Activated naive CD8-positive, alpha-beta T cell treated with anti-CD3 and anti-CD28 coated beads, Interleukin-2, amount 50 U/mL, for 24 hours (primary cell): ENCODE measurements around the gene OPALIN.

Experiments
- ATAC-seq: fragments of 150-1000 bp; cut with Tn5 transposase; one replicate; pipeline ENCODE4 v1.10.0; 2021
- DNase-seq: peaks from one replicate; pipeline ENCODE4 v3.0.0; 2021
- H3K27ac Mint-ChIP-seq: one replicate; pipeline ENCODE4 v1.8.0; 2021; ENCODE audit warnings: mild to moderate bottlenecking, mixed read lengths
- H3K27me3 Mint-ChIP-seq: one replicate; pipeline ENCODE4 v1.8.0; 2021; ENCODE audit warnings: mixed read lengths
- H3K36me3 Mint-ChIP-seq: one replicate; pipeline ENCODE4 v1.8.0; 2021; ENCODE audit warnings: low read depth, mixed read lengths
- H3K4me1 Mint-ChIP-seq: one replicate; pipeline ENCODE4 v1.8.0; 2021; ENCODE audit warnings: mixed read lengths
- H3K4me3 Mint-ChIP-seq: one replicate; pipeline ENCODE4 v1.8.0; 2021; ENCODE audit warnings: mild to moderate bottlenecking, moderate library complexity, mixed read lengths
- H3K9me3 Mint-ChIP-seq: one replicate; pipeline ENCODE4 v1.8.0; 2021; ENCODE audit warnings: mixed read lengths

OPALIN gene, protein sequence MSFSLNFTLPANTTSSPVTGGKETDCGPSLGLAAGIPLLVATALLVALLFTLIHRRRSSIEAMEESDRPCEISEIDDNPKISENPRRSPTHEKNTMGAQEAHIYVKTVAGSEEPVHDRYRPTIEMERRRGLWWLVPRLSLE

DNA sequence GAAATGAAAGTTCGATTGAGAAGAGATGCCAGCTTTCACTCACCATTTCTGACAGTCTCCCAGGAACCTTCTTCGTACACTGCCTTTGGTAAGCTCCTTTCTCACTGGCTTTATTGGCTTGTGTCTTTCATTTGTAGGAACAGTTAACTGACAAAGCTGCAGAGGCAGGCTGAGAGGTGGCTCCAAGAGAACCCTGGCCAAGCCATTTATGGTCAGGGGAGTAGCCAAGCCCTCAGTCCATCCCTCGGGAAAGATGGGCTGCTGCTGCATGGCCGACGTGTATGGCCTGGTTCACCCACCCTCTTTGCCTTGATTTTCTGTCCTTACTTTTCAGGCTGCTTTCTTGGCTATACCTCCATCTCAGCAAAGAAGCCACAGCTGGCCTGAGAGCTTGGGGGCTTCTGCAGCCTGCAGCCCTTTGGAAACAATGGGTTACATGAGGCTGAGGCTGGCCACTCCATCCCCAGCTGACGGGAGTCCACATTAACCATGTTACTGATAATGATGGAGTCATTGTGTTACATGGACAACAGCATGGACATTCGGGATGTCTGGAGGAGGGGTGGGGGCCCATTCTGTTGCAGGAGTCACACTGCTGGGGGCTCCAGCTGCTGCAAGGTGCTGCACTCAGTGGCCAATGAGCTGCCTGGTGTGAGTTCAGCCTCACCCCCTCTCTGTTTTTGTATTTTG, at the start of gene OPALIN:
TSS of gene OPALIN (minus strand) at position 152 of the 690 bp plus-strand sequence. CDS start at position 46, 106 bp downstream.
- H3K27me3 Mint-ChIP-seq: peaks cover 9% of the 10 kb centered on the region
- ATAC-seq (no peak), DNase-seq (no peak)
- no peaks in the 10 kb centered on the region for H3K9me3 Mint-ChIP-seq
- no peak within 1 kb of the TSS for H3K27ac Mint-ChIP-seq
- H3K36me3 Mint-ChIP-seq: no peaks in the 10 kb centered on the region
- no peak within 1 kb of the TSS for H3K4me3 Mint-ChIP-seq
- H3K4me1 Mint-ChIP-seq: no peaks in the 10 kb centered on the region

DNA sequence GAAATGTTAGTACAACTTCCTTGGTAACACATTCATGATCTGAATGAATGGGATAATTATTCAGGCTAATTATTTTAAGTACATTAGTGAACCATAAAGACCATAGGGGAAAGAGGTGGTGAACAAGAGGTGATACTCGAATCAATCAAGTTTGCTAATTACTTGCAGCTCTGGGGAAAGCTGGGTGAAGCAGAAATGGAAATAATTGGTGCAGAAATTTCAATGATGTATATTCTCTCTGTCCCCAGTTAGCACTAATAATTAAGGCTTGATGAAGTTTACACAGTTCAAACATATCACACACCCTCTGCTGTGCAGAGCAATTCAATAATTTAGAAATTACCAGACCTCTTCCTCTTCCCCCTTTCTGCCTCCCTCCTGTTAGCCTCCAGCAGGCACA, 49.4 kb upstream of the OPALIN start:
- no peak overlapping the region for H3K27ac Mint-ChIP-seq
- no peaks in the 10 kb centered on the region for H3K4me1 Mint-ChIP-seq

DNA sequence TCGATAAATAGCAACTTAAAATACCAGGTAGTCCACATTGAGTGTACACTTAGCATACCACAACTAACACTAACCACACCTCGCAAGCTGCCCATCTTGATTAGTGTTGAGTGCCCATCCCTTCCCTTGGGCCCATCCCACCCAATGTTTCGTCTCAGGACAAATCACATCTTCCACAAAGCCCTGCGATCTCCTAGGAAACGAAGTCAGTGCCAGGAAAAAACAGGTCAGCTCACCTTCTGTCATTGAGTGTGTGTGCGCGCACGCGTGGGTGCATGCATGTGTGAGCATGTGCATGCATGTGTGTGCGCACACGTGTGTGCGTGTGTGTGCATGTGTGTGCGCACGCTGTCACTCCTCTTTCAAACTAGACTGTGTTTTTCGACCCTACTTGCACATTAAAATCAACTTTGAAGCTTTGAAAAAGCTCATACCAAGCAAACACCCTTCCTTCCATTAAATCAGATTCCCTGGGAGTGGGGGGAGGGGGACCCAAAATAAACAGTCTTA, 48.8 kb upstream of the OPALIN start:
- H3K27me3 Mint-ChIP-seq: peaks cover 15% of the 10 kb centered on the region
- no peak overlapping the region for H3K27ac Mint-ChIP-seq
- no peak for DNase-seq
- H3K36me3 Mint-ChIP-seq: no peaks in the 10 kb centered on the region
- no peaks in the 10 kb centered on the region for H3K9me3 Mint-ChIP-seq
- no peaks in the 10 kb centered on the region for H3K4me1 Mint-ChIP-seq
- H3K4me3 Mint-ChIP-seq: no peak overlapping the region
- ATAC-seq: no peak

More for the DNA sequence above, 49.4 kb upstream of the OPALIN start:
- no peak overlapping the region for H3K4me3 Mint-ChIP-seq
- H3K36me3 Mint-ChIP-seq: no peaks in the 10 kb centered on the region
- no peaks in the 10 kb centered on the region for H3K9me3 Mint-ChIP-seq
- H3K27me3 Mint-ChIP-seq: peaks cover 20% of the 10 kb centered on the region
- DNase-seq (no peak), ATAC-seq (no peak)

DNA sequence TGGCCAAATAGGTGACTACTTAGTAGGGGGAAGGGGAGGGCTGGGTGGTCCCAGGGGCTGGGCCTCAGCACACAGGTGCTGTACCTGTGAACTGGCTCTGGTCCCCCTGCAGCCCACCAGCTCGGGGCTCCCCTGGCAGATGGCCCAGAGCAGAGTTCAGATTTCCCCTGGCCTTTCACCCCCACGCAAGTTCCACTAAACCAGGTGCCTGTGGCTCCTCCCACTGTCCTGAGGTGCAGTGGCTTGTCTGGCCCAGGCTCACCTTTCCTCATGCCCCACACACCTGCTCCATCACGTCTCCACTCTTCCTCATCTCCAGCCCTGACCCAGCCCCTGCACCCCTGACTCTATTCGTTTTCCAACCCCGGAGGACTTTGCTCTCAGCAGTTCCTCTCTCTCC, 47.3 kb upstream of the OPALIN start:
- ATAC-seq (no peak), DNase-seq (no peak)
- Mint-ChIP-seq H3K9me3 (no peaks in the 10 kb centered on the region), H3K4me3 (no peak overlapping the region), H3K27me3 (peaks cover 15% of the 10 kb centered on the region), H3K36me3 (no peaks in the 10 kb centered on the region), H3K27ac (no peak overlapping the region), H3K4me1 (no peaks in the 10 kb centered on the region)

DNA sequence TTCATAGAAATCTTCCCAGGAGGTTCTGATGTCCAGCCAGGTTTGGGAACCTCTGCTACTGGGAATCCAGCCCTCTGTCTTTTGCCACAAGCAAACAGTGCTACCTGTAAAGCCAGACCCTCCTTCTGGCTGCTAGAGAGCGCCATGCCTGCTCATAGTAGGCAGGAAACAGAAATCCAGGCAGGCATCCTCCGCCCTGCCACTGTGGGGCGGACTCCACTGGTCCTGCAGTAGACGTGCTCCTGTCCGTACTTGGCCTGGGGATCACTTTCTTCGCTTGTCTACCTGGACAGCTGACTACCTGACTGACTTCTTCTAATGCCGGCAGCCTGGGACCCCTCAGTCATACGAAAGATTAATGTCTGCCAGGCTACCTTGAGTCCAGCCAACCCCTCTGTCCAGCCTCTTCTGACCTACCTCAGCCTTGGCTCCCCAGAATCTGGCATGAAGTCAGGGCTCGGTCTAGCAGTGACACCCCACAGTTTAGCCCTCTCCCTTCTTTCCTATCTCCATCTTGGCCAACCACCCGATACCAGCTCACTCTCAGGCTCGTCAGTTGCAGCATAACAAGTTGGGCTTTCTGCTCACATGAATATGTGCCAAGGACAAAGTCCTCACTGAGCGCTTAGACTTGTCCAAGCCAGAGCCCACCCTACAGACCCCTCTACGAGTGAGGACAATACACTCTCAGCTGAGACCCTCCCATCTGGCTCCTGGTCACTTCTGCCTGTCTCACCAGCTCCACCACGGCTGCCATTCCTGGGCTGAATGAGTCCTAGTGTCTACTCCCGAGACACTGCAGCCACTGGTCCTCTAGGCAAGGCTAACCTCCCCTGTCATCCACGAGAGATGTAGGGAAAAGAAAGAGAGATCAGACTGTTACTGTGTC, 43.9 kb upstream of the OPALIN start:
- ATAC-seq: no peak

DNA sequence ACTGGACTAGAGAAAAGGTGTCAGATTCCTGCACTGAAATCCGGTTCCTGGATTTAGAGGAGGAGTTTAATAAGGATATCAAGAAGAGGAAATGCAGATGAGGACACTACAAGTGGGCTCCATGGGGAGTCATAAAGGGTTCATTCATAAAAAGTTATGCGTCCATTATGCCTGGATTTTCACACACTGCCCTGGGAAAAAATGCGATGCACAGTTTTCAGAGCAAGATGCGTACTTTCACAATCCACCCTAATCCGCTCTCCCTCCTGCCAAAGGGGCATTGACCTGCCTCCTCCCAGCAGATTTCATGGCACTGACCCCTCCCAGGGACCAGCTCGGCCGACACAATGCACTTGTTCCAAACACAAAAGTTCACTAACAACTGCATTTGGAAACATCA, 42.2 kb upstream of the OPALIN start:
- ATAC-seq (no peak), DNase-seq (no peak)
- Mint-ChIP-seq H3K36me3 (no peaks in the 10 kb centered on the region), H3K27me3 (peaks cover 16% of the 10 kb centered on the region), H3K27ac (no peak overlapping the region), H3K9me3 (no peaks in the 10 kb centered on the region), H3K4me1 (peaks cover 1% of the 10 kb centered on the region), H3K4me3 (no peak overlapping the region)

More for the DNA sequence above, 43.9 kb upstream of the OPALIN start:
- Mint-ChIP-seq H3K36me3 (no peaks in the 10 kb centered on the region), H3K4me1 (no peaks in the 10 kb centered on the region), H3K27ac (no peak overlapping the region), H3K27me3 (peaks cover 17% of the 10 kb centered on the region), H3K4me3 (no peak overlapping the region), H3K9me3 (no peaks in the 10 kb centered on the region)
- no peak for DNase-seq

DNA sequence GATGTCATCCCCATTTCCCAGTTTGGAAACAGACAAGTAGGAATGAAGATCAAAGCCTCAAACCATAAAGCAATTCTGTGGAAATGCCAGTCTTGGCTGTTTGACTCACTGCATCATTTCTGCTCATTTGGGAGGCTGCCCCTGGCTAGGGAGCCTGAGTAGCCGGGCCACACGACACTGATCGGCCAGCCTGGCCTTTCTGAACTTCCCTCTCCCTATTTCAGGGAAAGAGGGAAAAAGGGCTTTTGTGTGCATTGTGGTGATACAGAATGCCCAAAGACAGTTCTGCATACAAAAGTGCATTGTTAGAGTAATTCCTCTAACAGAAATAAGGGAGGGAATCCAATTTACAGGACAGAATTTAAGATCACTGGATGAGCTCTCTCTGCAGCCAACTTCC, 41.7 kb upstream of the OPALIN start:
- no peak for ATAC-seq
- Mint-ChIP-seq H3K9me3 (no peaks in the 10 kb centered on the region), H3K4me1 (peaks cover 2% of the 10 kb centered on the region), H3K27me3 (peaks cover 14% of the 10 kb centered on the region), H3K36me3 (no peaks in the 10 kb centered on the region), H3K4me3 (no peak overlapping the region), H3K27ac (no peak overlapping the region)
- no peak for DNase-seq

DNA sequence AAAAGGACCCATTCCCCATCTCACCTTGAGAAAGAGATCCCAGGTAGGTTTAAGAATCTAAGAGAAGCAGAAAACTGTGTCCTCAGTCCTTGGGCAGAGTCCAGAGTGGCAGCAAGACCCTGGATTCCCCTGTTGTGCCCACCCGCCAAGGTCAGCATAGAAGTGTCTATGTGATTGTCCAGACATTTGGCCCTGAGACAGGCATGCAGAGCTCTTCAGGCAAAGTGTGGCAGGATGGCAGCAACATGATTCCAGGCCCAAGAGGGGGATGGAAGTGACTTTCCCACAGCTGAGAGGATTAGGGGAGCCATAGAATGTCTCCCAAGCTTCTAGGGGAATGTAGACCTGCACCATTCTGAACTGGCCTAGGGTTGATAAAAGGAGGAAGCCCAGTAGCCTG, 39.1 kb upstream of the OPALIN start:
- Mint-ChIP-seq H3K27ac (no peak overlapping the region), H3K36me3 (no peaks in the 10 kb centered on the region)
- ATAC-seq: no peak

DNA sequence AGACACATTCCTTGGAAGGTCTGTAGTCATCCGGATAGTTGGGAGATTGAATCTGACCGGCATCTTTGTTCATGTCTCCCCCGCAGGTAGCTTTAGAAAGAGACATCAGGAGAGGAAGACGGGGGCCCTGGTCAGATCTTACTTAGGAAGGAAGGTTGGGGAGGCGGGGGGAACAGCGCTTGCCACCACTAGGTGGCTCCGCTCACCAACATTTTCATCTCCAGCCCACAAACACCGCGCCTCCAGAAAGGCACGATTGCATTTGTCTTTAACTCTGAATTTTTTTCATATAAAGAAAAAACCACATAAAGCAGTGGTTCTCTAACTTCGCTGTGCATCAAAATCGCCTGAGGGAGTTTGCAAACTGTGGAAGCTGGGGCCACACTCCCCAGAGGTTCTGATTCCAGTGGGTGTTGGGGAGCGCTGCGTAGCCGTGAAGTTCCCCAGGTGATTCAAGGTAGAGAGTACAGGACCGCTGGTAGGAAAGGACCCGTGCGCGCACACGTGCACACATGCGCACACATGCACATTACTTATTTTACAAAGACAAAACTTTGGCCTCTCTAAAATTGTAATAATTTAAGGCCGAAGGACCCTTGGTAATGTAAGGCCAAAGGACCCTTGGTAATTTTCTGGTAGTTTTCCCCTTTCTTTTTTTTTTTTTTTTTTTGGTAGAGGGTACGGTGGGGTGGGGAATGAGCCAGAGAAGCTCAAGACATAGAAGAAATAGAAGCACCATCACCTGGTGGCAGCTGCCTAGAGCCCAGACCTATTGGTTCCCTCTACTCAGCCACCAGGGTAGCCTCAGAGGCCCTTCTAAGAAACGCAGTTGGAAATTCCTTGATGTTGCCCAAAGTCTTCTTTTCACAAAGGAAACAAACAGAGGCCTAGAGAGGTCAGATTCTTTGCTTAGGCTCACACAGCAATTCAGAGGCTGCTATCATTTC, 37.4 kb upstream of the OPALIN start:
- peaks cover 14% of the 10 kb centered on the region for H3K27me3 Mint-ChIP-seq
- DNase-seq: peak; percentile 64
- no peak overlapping the region for H3K27ac Mint-ChIP-seq
- peak; percentile 78 for ATAC-seq
- H3K36me3 Mint-ChIP-seq: no peaks in the 10 kb centered on the region
- H3K4me1 Mint-ChIP-seq: peaks cover 2% of the 10 kb centered on the region
- no peaks in the 10 kb centered on the region for H3K9me3 Mint-ChIP-seq
- no peak overlapping the region for H3K4me3 Mint-ChIP-seq

More for the DNA sequence above, 39.1 kb upstream of the OPALIN start:
- peaks cover 14% of the 10 kb centered on the region for H3K27me3 Mint-ChIP-seq
- no peaks in the 10 kb centered on the region for H3K9me3 Mint-ChIP-seq
- DNase-seq: no peak
- H3K4me3 Mint-ChIP-seq: no peak overlapping the region
- H3K4me1 Mint-ChIP-seq: peaks cover 2% of the 10 kb centered on the region

DNA sequence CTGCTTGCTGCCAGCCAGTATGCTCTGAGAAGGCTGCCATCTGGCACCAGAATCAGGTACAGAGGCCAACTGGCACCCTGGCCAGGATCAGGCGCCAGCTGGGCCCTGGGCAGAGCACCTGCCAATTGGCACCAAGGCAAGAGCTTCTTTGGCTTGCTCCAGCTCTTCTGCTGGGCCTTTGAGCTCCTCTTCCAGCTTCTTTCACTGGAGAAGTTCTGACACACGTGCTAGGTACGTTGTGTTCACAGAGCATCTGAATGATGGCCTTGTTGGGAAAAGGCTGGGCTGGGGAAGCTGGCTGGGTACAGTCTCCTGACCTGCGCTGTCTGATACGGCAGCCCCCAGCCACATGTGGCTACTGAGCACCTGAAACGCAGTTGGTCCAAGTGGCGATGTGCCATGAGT, 31.7 kb upstream of the OPALIN start:
- no peak for DNase-seq
- Mint-ChIP-seq H3K4me1 (no peaks in the 10 kb centered on the region), H3K36me3 (no peaks in the 10 kb centered on the region), H3K27me3 (peaks cover 11% of the 10 kb centered on the region), H3K4me3 (no peak overlapping the region), H3K9me3 (no peaks in the 10 kb centered on the region), H3K27ac (no peak overlapping the region)
- no peak for ATAC-seq

DNA sequence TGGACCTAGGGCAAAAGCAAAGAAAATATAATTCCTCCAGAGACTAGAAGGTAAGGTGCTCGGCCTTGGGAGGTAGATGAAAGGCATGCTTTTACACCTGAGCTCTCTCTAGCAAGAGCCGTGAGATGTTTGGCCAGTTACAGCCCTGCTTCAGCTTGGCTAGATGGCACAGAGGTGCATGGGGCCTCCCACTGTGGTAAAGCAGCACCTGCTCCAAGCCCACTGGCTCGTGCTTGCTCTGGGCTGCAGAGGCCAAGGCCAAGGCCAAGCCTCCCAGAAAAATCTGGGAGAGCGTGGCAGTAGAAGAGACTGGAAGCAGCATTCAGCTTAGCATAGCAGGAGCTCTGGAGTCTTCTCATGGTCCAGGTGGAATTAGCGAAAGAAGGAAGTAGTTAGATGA, 31.0 kb upstream of the OPALIN start:
- Mint-ChIP-seq H3K27ac (no peak overlapping the region), H3K4me3 (no peak overlapping the region), H3K36me3 (no peaks in the 10 kb centered on the region), H3K4me1 (no peaks in the 10 kb centered on the region), H3K27me3 (peaks cover 11% of the 10 kb centered on the region), H3K9me3 (no peaks in the 10 kb centered on the region)
- ATAC-seq (no peak), DNase-seq (no peak)

DNA sequence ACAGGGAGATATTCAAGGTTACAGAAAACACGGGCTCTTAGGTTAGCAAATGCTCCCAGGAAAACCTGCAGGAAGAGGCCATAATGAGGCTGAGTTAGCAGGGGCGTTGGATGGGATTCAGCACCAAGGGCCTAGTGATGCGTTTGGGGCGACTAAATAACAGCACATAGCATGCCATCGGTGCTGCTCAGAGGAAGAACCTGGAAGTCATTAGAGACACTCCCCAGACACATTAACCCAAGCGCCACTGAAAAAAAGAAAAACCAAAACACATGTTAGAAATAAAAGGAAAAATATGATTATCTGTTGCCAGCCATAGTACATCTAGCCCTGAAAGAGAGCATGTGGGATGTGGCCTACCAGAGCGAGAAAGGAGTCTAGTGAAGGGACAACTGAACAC, 28.8 kb upstream of the OPALIN start:
- H3K4me3 Mint-ChIP-seq: no peak overlapping the region
- no peak overlapping the region for H3K27ac Mint-ChIP-seq
- ATAC-seq (no peak), DNase-seq (no peak)
- H3K36me3 Mint-ChIP-seq: no peaks in the 10 kb centered on the region
- H3K4me1 Mint-ChIP-seq: no peaks in the 10 kb centered on the region
- peaks cover 13% of the 10 kb centered on the region for H3K27me3 Mint-ChIP-seq
- H3K9me3 Mint-ChIP-seq: no peaks in the 10 kb centered on the region

DNA sequence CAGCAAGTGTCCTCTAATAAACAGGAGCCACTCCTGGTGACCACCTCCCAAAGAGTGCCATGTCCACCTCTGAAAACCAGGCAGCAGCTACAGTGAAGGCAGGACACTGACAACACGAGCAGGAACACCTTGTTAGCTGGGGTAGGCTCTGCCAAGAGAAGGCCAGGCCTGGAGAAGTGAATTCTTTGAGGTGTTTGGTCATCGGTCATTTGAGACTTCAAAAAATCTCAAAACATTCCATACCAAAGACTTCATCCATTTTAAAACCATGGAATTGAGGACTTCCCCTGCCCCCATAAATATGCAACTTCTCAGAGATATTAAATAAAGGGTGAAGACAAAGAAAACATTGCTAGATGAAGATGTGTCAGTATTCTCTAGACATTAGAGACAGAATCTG, 28.4 kb upstream of the OPALIN start:
- H3K36me3 Mint-ChIP-seq: no peaks in the 10 kb centered on the region
- no peak overlapping the region for H3K27ac Mint-ChIP-seq
- H3K4me3 Mint-ChIP-seq: no peak overlapping the region
- ATAC-seq: no peak
- H3K4me1 Mint-ChIP-seq: no peaks in the 10 kb centered on the region
- no peak for DNase-seq
- no peaks in the 10 kb centered on the region for H3K9me3 Mint-ChIP-seq
- peaks cover 14% of the 10 kb centered on the region for H3K27me3 Mint-ChIP-seq

DNA sequence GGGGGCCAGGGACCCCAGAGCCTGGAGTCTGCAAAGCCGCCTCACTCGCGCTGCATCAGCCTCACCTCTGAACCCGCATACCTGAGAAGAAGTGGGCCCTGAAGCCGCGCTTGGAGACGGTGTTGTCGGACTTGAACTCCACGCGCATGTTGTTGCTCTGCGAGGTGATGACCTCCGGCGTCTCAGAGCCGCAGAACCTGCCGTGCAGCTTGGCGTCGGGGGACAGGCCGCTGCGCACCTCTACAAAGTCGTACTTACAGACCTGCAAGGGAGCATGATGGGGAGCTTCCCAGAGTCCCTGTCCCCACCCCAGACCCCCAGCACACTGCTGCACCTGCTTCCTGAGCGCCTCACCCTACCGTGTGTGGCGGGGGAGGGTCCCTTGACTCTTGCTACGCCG, 25.7 kb upstream of the OPALIN start:
- no peak overlapping the region for H3K4me3 Mint-ChIP-seq
- H3K4me1 Mint-ChIP-seq: no peaks in the 10 kb centered on the region
- ATAC-seq: no peak
- DNase-seq: no peak
- H3K36me3 Mint-ChIP-seq: no peaks in the 10 kb centered on the region
- no peaks in the 10 kb centered on the region for H3K9me3 Mint-ChIP-seq
- peaks cover 14% of the 10 kb centered on the region for H3K27me3 Mint-ChIP-seq
- H3K27ac Mint-ChIP-seq: no peak overlapping the region
